ENCODE results near the gene ENDOD1.

DNA sequence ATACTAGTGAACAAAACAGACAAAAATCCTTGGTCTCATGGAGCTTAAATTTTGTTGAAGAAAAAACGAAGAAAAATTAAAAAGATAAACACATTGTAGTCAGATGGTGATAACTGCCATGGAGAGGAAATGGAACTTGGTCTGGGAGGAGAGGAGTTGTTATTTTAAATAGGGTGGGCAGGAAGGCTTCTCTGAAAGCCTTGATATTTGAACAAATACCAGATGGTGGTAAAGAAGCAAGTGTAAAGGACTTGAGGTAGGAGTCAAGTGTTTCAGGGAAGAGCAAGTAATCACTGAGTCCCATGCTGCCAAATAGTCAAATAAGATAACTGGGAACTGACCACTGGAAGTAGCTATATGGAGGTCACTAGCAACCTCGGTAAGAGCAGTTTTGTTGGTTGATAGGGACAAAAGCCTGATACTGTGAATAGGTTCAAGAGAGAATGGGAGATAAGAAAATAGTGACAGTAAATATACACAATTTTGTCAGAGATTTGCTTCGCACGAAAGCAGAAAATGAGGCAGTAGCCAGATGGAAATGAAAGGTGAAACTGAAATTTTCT, 86.3 kb downstream of the ENDOD1 start:
- no peak for TF ChIP-seq CTCF (IDR thresholded peaks at IDR 0.05; ENCODE audit: low read depth, low read length)
- TF ChIP-seq MAX (IDR thresholded peaks at IDR 0.05; ENCODE audit: low read depth, low read length), result no peak
- no peak for TF ChIP-seq POLR2A (IDR thresholded peaks at IDR 0.05; ENCODE audit: extremely low read depth, insufficient read length)
- no peak for TF ChIP-seq MYC (IDR thresholded peaks at IDR 0.05; ENCODE audit: low read depth, low read length)

All from NB4 (cell line).